PFSK-1 (cell line): Measurements from ENCODE around the gene AGPAT3.

Experiments
- FOXP2 ChIP-seq: optimal IDR thresholded peaks from 2 replicates; pipeline ENCODE3; 2011; ENCODE audit warnings: borderline replicate concordance, control low read depth, inconsistent platforms; ENCODE audit not compliant: insufficient read depth; ENCODE audit errors: extremely low read length, extremely low read depth
- POLR2AphosphoS5 ChIP-seq: IDR thresholded peaks from 2 replicates; pipeline ENCODE4 v1.6.1; 2012; ENCODE audit warnings: low read depth, mild to moderate bottlenecking, control low read depth, low read length, moderate library complexity
- REST ChIP-seq, 2 experiments: IDR thresholded peaks; 2 replicates each; pipeline versions ENCODE4 v1.6.1 to v1.8.0; 2011 to 2012; ENCODE audit warnings: low read depth in 2 of 2, low read length in 2 of 2, control low read depth in 1 of 2, inconsistent platforms in 1 of 2, mild to moderate bottlenecking in 1 of 2, moderate library complexity in 1 of 2; ENCODE audit not compliant: insufficient read depth in 1 of 2
- SIN3A ChIP-seq: IDR thresholded peaks from 2 replicates; pipeline ENCODE4 v1.6.1; 2012; ENCODE audit warnings: mild to moderate bottlenecking, low read length, moderate library complexity, borderline replicate concordance; ENCODE audit not compliant: insufficient read depth
- TAF1 ChIP-seq: IDR thresholded peaks from 2 replicates; pipeline ENCODE4 v1.6.1; 2012; ENCODE audit warnings: low read length, control low read depth, borderline replicate concordance; ENCODE audit not compliant: insufficient read depth

The AGPAT3 gene

DNA sequence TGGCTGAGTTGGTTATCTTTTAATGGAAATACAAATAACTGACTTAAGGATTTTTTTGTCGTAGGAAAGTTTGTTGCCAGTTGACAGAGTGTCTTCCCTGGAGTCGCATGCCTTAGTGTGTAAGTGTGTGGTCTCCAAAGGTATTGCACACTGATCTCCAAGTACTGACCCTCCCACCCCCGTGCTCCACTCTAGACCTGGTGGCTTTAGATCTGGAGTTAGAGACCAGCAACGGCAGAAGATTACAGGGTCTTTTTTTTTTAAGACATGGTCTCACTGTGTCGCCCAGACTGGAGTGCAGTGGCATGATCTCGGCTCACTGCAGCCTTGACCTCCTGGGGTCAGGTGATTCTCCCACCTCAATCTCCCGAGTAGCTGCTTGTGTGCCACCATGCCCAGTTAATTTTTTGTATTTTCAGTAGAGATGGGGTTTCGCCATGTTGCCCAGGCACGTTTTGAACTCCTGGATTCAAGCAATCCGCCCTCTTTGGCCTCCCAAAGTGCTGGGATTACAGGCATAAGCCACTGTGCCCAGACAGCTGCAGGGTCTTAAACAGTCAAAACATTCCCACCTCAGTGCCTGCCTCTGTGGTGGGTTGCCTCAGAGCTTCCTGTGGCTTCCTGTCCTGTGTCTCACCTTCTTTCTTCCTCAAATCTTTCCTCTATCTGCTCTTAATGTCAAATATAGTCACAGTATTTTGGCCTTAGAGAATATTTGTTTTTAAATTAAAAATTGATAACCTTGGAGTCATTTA lies 154.0 kb downstream of the AGPAT3 start:
- no peak for TF ChIP-seq REST (IDR thresholded peaks at IDR 0.05; ENCODE audit: insufficient read depth in 1 of 2, low read depth in 2 of 2, low read length in 2 of 2)
- no peak for TF ChIP-seq POLR2AphosphoS5
- TF ChIP-seq SIN3A, result no peak
- no peak for TF ChIP-seq TAF1
- no peak for TF ChIP-seq FOXP2

GRCh38 chr21:44019568-44019958 lies 154.5 kb downstream of the AGPAT3 start:
- TF ChIP-seq REST (IDR thresholded peaks at IDR 0.05; ENCODE audit: insufficient read depth in 1 of 2, low read depth in 2 of 2, low read length in 2 of 2), result no peak
- TF ChIP-seq POLR2AphosphoS5, result no peak
- no peak for TF ChIP-seq TAF1
- TF ChIP-seq FOXP2, result no peak
- no peak for TF ChIP-seq SIN3A

DNA sequence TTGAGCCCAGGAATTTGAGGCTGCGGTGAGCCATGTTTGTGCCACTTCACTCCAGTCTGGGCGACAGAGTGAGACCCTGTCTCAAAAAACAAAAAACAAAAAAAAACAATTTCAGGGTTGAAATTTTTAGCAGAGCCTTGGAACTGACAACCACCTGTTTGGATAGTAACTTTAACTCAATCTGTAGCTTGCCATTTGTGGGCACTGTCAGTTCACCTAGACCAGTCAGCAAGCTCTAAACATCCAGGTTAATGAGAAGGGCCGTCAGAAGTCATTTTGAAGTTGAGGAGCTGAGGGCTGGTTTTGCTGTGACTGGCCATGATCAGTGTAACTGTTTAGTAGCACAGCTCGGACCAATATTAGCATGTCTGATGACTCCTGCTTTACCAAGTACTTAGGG lies 155.5 kb downstream of the AGPAT3 start:
- no peak for TF ChIP-seq REST (IDR thresholded peaks at IDR 0.05; ENCODE audit: insufficient read depth in 1 of 2, low read depth in 2 of 2, low read length in 2 of 2)
- TF ChIP-seq FOXP2, result no peak
- no peak for TF ChIP-seq SIN3A
- no peak for TF ChIP-seq TAF1
- TF ChIP-seq POLR2AphosphoS5, result no peak

GRCh38 chr21:44021064-44021463 lies 156.0 kb downstream of the AGPAT3 start:
- TF ChIP-seq TAF1 (no peak), POLR2AphosphoS5 (no peak)

DNA sequence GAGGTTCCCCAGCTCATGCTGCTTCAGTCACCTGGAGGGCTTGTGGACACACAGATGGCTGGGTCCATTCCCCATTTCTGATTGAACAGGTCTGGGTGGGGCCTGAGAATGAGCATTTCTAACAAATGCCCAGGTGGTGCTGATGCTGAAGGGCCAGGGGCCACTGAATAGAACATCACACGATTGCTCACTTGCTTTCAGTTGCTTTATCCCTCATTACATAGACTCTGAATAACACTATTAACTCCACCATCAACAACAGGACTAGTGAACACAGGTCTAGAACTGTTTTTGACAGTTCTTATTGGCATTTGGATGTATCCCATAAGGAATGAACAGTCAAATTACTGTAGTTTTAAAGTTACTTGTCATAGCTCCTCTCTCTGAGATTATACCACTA lies 159.2 kb downstream of the AGPAT3 start:
- TF ChIP-seq POLR2AphosphoS5 (no peak), FOXP2 (no peak), REST (IDR thresholded peaks at IDR 0.05; ENCODE audit: insufficient read depth in 1 of 2, low read depth in 2 of 2, low read length in 2 of 2) (no peak), SIN3A (no peak), TAF1 (no peak)
